ENCODE data around the gene ITSN2. TPM values are rescaled to one million over a fixed set of nuclear protein-coding genes. Genes with fewer than 3 reads are reported as not detected.

Gene ITSN2
- total and polyA plus RNA-seq, 4 donors: 34.3 to 77.2 (median 54.5) TPM

- 38 to 70% methylated on average over 1 of the region's 1 CpG for WGBS, 2 donors
- DNase-seq (no peak), ATAC-seq (ENCODE audit: insufficient read depth, low FRiP score) (no peak)
- TF ChIP-seq, protein P1, sequence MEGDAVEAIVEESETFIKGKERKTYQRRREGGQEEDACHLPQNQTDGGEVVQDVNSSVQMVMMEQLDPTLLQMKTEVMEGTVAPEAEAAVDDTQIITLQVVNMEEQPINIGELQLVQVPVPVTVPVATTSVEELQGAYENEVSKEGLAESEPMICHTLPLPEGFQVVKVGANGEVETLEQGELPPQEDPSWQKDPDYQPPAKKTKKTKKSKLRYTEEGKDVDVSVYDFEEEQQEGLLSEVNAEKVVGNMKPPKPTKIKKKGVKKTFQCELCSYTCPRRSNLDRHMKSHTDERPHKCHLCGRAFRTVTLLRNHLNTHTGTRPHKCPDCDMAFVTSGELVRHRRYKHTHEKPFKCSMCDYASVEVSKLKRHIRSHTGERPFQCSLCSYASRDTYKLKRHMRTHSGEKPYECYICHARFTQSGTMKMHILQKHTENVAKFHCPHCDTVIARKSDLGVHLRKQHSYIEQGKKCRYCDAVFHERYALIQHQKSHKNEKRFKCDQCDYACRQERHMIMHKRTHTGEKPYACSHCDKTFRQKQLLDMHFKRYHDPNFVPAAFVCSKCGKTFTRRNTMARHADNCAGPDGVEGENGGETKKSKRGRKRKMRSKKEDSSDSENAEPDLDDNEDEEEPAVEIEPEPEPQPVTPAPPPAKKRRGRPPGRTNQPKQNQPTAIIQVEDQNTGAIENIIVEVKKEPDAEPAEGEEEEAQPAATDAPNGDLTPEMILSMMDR (IDR thresholded peaks at IDR 0.05; ENCODE audit: control extremely low read depth, extremely low read depth): no peak
- Histone ChIP-seq H3K27me3 (ENCODE audit: control insufficient read depth in 3 of 3, insufficient read depth in 3 of 3, low read length in 2 of 3) (no peaks in the 10 kb centered on the region), H3K27ac (ENCODE audit: low read depth in 1 of 2, low read length in 1 of 2) (no peak overlapping the region), H3K9ac (ENCODE audit: insufficient read depth in 1 of 2, low read length in 2 of 2) (no peak overlapping the region), H3K9me3 (ENCODE audit: control insufficient read depth in 4 of 4, insufficient read depth in 3 of 4, low read length in 3 of 4) (no peaks in the 10 kb centered on the region), H3K36me3 (ENCODE audit: control insufficient read depth in 4 of 4, insufficient read depth in 4 of 4, low read length in 4 of 4) (no peaks in the 10 kb centered on the region), H3K4me3 (no peak overlapping the region), H3K4me1 (ENCODE audit: control insufficient read depth in 5 of 5, insufficient read depth in 5 of 5, low read length in 5 of 5) (peaks cover 0 to 28% (median 2%) of the 10 kb centered on the region in 5 donors)
Measured at GRCh38 chr2:24354957-24355356, 5.4 kb downstream of the ITSN2 start.

DNA sequence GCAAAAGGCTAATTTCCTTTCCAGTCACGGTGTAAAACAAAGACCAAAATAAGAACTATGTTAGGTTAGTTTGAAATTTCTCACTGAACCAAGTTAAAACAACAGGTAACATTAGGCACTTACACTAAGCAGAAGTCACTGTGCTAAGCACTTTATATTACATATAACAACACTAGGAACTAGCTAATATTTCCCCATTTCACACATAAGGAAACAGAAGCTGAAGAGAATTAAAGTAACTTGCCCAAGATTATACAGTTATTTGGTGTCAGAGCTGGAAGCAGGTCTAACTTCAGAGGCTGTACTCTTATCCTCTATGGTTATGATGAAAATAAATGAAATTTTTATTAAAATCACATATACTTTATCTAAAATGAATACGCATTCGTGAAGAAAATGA, 5.9 kb downstream of the ITSN2 start:
- Histone ChIP-seq H3K36me3 (ENCODE audit: control insufficient read depth in 4 of 4, insufficient read depth in 4 of 4, low read length in 4 of 4) (no peaks in the 10 kb centered on the region), H3K9me3 (ENCODE audit: control insufficient read depth in 4 of 4, insufficient read depth in 3 of 4, low read length in 3 of 4) (no peaks in the 10 kb centered on the region), H3K27me3 (ENCODE audit: control insufficient read depth in 3 of 3, insufficient read depth in 3 of 3, low read length in 2 of 3) (no peaks in the 10 kb centered on the region), H3K27ac (ENCODE audit: low read depth in 1 of 2, low read length in 1 of 2) (no peak overlapping the region), H3K4me1 (ENCODE audit: control insufficient read depth in 5 of 5, insufficient read depth in 5 of 5, low read length in 5 of 5) (peaks cover 0 to 32% (median 2%) of the 10 kb centered on the region in 5 donors), H3K9ac (ENCODE audit: insufficient read depth in 1 of 2, low read length in 2 of 2) (no peak overlapping the region), H3K4me3 (no peak overlapping the region)
- ATAC-seq (ENCODE audit: insufficient read depth, low FRiP score) (no peak), DNase-seq (no peak)
- TF ChIP-seq, protein P1 (IDR thresholded peaks at IDR 0.05; ENCODE audit: control extremely low read depth, extremely low read depth): no peak
- 47 to 66% methylated on average over 3 of the region's 3 CpGs for WGBS, 2 donors

GRCh38 chr2:24353973-24354372, 6.4 kb downstream of the ITSN2 start:
- 90 to 93% methylated on average over 1 of the region's 1 CpG for WGBS, 2 donors
- Histone ChIP-seq H3K4me1 (ENCODE audit: control insufficient read depth in 5 of 5, insufficient read depth in 5 of 5, low read length in 5 of 5) (peaks cover 0 to 32% (median 2%) of the 10 kb centered on the region in 5 donors), H3K36me3 (ENCODE audit: control insufficient read depth in 4 of 4, insufficient read depth in 4 of 4, low read length in 4 of 4) (no peaks in the 10 kb centered on the region), H3K9me3 (ENCODE audit: control insufficient read depth in 4 of 4, insufficient read depth in 3 of 4, low read length in 3 of 4) (no peaks in the 10 kb centered on the region), H3K4me3 (no peak overlapping the region), H3K27ac (ENCODE audit: low read depth in 1 of 2, low read length in 1 of 2) (no peak overlapping the region), H3K27me3 (ENCODE audit: control insufficient read depth in 3 of 3, insufficient read depth in 3 of 3, low read length in 2 of 3) (no peaks in the 10 kb centered on the region), H3K9ac (ENCODE audit: insufficient read depth in 1 of 2, low read length in 2 of 2) (no peak overlapping the region)
- TF ChIP-seq, protein P1 (IDR thresholded peaks at IDR 0.05; ENCODE audit: control extremely low read depth, extremely low read depth): no peak
- no peak for DNase-seq
- ATAC-seq (ENCODE audit: insufficient read depth, low FRiP score): no peak

- Histone ChIP-seq H3K36me3 (ENCODE audit: control insufficient read depth in 4 of 4, insufficient read depth in 4 of 4, low read length in 4 of 4) (no peaks in the 10 kb centered on the region), H3K4me1 (ENCODE audit: control insufficient read depth in 5 of 5, insufficient read depth in 5 of 5, low read length in 5 of 5) (peaks cover 0 to 28% (median 0%) of the 10 kb centered on the region in 5 donors), H3K9me3 (ENCODE audit: control insufficient read depth in 4 of 4, insufficient read depth in 3 of 4, low read length in 3 of 4) (no peaks in the 10 kb centered on the region), H3K27ac (ENCODE audit: low read depth in 1 of 2, low read length in 1 of 2) (no peak overlapping the region), H3K9ac (ENCODE audit: insufficient read depth in 1 of 2, low read length in 2 of 2) (no peak overlapping the region), H3K4me3 (no peak overlapping the region), H3K27me3 (ENCODE audit: control insufficient read depth in 3 of 3, insufficient read depth in 3 of 3, low read length in 2 of 3) (no peaks in the 10 kb centered on the region)
- DNase-seq (no peak), ATAC-seq (ENCODE audit: insufficient read depth, low FRiP score) (no peak)
- WGBS, 2 donors: 80 to 90% methylated on average over 5 of the region's 5 CpGs
- TF ChIP-seq, protein P1 (IDR thresholded peaks at IDR 0.05; ENCODE audit: control extremely low read depth, extremely low read depth): no peak
Measured at GRCh38 chr2:24353364-24353763, 7.0 kb downstream of the ITSN2 start.
